PFSK-1 (cell line): ENCODE data around the gene B3GALT6.

Experiments
- FOXP2 ChIP-seq: optimal IDR thresholded peaks from 2 replicates; pipeline ENCODE3; 2011; ENCODE audit warnings: borderline replicate concordance, control low read depth, inconsistent platforms; ENCODE audit not compliant: insufficient read depth; ENCODE audit errors: extremely low read length, extremely low read depth
- POLR2AphosphoS5 ChIP-seq: IDR thresholded peaks from 2 replicates; pipeline ENCODE4 v1.6.1; 2012; ENCODE audit warnings: low read depth, mild to moderate bottlenecking, control low read depth, low read length, moderate library complexity
- SIN3A ChIP-seq: IDR thresholded peaks from 2 replicates; pipeline ENCODE4 v1.6.1; 2012; ENCODE audit warnings: mild to moderate bottlenecking, low read length, moderate library complexity, borderline replicate concordance; ENCODE audit not compliant: insufficient read depth
- TAF1 ChIP-seq: IDR thresholded peaks from 2 replicates; pipeline ENCODE4 v1.6.1; 2012; ENCODE audit warnings: low read length, control low read depth, borderline replicate concordance; ENCODE audit not compliant: insufficient read depth
- TF ChIP-seq, protein P1 (sequence below), 2 experiments: IDR thresholded peaks; 2 replicates each; pipeline versions ENCODE4 v1.6.1 to v1.8.0; 2011 to 2012; ENCODE audit warnings: low read depth in 2 of 2, low read length in 2 of 2, control low read depth in 1 of 2, inconsistent platforms in 1 of 2, mild to moderate bottlenecking in 1 of 2, moderate library complexity in 1 of 2; ENCODE audit not compliant: insufficient read depth in 1 of 2

B3GALT6 gene

DNA sequence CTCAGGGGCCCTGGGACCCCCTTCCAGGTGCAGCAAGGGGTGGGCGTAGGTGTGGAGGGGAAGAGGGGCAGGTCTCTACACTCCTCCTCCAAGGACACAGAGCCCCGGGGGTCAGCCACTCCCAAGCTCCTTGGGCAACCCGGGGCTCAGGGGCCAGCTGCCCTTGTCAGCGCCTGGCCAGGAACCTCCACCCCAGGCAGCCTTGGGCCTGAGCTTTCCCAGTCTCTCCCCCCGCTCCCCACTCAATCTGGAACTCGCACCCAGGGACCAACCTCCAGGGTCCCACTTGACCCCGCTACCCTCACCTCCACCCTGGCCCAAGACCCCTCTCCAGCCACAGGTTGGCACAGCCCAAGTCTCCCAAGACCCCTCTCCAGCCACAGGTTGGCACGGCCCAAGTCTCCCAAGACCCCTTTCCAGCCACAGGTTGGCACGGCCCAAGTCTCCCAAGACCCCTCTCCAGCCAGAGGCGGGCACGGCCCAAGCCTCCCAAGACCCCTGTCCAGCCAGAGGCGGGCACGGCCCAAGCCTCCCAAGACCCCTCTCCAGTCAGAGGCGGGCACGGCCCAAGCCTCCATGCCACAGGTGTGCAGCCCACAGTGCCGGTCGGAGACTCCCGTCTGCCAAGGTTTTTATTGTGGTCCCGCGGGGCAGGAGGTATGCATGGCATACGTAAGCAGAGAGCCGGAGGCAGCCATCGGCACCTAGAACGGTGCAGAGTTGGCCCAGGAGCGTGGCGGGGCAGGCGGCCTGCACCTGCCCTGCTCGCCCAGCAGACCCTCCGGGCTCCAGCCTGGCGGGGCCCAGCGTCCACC, 21.1 kb upstream of the B3GALT6 start:
- no peak for TF ChIP-seq FOXP2

DNA sequence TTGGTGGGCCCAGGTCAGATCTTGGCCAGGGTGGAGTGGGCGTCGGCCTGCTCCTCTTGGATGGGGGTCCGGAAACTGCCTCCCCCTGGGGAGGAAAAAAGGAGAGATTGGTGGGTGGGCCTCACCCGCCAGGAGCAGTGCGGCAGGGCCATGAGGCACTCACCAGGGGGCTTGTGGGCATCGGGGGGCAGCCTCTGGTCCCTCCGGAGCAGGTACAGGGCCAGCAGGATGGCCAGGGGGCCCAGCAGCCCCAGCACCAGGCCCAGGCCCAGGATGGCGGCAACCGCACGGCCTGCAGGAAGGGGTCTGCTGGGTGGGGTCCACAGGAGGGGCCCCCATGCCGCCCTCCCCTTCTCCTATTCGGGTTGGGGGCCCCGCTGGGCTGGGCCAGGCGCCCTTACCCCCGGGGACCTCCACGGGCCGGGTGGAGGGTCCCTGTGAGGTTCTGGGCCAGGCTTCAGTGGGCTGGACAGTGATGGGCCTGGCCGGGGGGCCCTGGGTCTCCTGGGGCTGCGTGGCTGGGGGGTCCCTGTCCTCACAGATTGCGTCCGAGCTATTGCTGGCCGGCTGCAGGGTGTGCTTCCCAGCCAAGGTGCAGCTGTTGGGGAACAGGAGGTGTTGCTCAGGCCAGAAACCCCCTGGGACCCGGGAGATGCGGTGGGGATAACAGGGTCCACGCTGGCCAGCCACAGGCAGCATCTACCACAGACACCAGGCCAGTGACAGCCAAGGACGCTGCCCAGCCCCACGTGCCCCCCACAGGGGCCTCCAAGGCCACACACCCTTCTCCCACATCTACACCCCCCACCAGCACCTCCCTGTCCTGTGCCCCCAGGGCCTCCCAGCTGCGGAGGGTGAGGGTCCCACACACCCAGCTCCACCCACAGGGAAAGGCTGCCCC, 20.2 kb upstream of the B3GALT6 start:
- TF ChIP-seq SIN3A = no peak
- TF ChIP-seq POLR2AphosphoS5 = no peak
- TF ChIP-seq TAF1 = no peak
- no peak for TF ChIP-seq FOXP2
- TF ChIP-seq, protein P1, sequence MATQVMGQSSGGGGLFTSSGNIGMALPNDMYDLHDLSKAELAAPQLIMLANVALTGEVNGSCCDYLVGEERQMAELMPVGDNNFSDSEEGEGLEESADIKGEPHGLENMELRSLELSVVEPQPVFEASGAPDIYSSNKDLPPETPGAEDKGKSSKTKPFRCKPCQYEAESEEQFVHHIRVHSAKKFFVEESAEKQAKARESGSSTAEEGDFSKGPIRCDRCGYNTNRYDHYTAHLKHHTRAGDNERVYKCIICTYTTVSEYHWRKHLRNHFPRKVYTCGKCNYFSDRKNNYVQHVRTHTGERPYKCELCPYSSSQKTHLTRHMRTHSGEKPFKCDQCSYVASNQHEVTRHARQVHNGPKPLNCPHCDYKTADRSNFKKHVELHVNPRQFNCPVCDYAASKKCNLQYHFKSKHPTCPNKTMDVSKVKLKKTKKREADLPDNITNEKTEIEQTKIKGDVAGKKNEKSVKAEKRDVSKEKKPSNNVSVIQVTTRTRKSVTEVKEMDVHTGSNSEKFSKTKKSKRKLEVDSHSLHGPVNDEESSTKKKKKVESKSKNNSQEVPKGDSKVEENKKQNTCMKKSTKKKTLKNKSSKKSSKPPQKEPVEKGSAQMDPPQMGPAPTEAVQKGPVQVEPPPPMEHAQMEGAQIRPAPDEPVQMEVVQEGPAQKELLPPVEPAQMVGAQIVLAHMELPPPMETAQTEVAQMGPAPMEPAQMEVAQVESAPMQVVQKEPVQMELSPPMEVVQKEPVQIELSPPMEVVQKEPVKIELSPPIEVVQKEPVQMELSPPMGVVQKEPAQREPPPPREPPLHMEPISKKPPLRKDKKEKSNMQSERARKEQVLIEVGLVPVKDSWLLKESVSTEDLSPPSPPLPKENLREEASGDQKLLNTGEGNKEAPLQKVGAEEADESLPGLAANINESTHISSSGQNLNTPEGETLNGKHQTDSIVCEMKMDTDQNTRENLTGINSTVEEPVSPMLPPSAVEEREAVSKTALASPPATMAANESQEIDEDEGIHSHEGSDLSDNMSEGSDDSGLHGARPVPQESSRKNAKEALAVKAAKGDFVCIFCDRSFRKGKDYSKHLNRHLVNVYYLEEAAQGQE (IDR thresholded peaks at IDR 0.05; ENCODE audit: insufficient read depth in 1 of 2, low read depth in 2 of 2, low read length in 2 of 2) = no peak

GRCh38 chr1:1212780-1213344, 19.2 kb upstream of the B3GALT6 start:
- TF ChIP-seq POLR2AphosphoS5 (no peak), FOXP2 (peak; percentile 73), TAF1 (no peak), SIN3A (no peak)
- TF ChIP-seq, protein P1 (IDR thresholded peaks at IDR 0.05; ENCODE audit: insufficient read depth in 1 of 2, low read depth in 2 of 2, low read length in 2 of 2) = peak; percentile 64 to 65; a peak in 2 of 4 replicates

DNA sequence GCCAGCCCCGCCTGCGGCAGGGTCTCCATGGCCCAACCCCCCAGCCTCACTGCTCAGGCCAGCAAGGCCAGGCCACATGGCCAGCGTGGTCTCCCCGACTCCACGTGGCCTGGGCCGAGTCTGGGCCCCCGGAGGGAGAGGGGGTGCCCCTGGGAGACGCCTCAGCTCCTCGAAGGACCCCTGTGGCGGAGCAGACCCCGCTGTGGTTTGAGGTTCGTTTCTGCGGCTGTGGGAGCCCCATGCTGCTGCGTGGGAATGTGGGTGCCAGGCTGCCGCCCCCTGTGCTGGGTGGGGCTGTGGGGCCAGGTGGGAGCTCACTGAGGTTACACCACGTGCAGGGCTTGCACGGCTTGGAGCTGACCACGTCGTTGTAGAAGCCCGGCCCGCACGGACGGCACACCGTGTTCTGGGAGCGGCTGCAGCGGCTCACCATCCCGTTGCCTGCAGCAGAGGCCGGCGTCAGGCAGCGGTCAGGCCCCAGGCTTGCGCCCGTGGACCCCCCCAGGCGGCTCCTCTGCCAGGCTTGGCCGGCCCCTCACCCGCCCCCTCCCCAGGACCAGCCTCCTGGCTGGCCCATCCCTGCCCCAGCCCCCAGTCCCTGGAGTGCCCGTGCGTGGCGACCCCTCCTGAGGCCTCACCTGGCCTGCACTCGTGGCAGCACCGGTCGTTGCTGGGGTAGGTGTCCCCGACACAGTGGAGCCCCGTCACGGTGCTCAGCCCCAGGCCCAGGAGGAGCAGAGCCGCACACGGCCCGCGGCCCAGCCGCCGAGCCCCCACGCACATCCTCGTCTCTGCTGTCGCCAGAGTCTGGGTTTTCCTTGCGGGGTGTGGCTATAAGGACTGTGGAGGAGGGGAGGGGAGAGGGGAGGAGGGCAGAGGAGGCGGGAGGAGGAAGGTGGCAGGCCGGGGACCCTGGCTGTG, 18.4 kb upstream of the B3GALT6 start, which contains the start of gene TNFRSF4:
TNFRSF4 (minus strand) TSS at position 809 of the 921 bp plus-strand sequence; CDS start at position 783, 26 bp downstream.
- TF ChIP-seq TAF1 = no peak
- no peak for TF ChIP-seq FOXP2
- TF ChIP-seq, protein P1 (IDR thresholded peaks at IDR 0.05; ENCODE audit: insufficient read depth in 1 of 2, low read depth in 2 of 2, low read length in 2 of 2) = no peak
- TF ChIP-seq POLR2AphosphoS5 = no peak
- no peak for TF ChIP-seq SIN3A

DNA sequence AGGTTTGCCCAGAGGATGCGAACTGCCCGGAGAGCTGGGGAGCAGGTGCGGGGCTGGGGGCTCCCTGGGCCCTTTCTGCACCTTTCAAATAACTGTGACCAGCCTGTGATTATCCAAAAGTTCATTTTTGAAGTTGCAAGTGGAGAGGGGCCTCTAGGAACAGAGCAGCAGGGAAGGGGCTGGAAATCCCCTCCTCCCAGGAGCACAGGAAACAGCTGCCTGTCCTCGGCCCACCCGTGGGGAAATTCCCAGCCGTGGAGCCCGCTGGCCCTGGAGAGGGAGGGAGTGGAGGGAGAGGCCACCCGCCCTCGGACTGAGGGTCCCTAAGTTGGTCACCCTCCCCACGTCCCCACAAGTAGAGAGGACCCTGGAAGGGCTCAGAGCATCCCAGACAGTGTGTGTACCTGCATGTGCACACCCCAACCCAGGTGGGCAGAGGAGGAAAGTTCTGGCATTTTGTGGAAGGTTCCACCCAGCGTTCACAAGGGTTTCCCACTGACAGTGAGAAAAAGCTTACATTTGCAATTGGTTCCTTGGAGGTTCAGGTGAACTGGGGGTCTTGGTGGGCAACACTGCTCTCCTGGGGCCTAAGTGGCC, 16.9 kb upstream of the B3GALT6 start:
- no peak for TF ChIP-seq SIN3A
- no peak for TF ChIP-seq POLR2AphosphoS5
- TF ChIP-seq, protein P1 (IDR thresholded peaks at IDR 0.05; ENCODE audit: insufficient read depth in 1 of 2, low read depth in 2 of 2, low read length in 2 of 2) = no peak
- no peak for TF ChIP-seq FOXP2
- TF ChIP-seq TAF1 = no peak
